NT2/D1 (cell line): ENCODE measurements around the gene MYBPC3.

Source experiments
- SUZ12 ChIP-seq: IDR thresholded peaks from 2 replicates; pipeline ENCODE4 v1.6.1; 2011; ENCODE audit not compliant: insufficient read length, insufficient read depth; ENCODE audit errors: extremely low read depth
- YY1 ChIP-seq: IDR thresholded peaks from 2 replicates; pipeline ENCODE4 v1.6.1; 2011; ENCODE audit not compliant: insufficient read length, insufficient read depth

DNA sequence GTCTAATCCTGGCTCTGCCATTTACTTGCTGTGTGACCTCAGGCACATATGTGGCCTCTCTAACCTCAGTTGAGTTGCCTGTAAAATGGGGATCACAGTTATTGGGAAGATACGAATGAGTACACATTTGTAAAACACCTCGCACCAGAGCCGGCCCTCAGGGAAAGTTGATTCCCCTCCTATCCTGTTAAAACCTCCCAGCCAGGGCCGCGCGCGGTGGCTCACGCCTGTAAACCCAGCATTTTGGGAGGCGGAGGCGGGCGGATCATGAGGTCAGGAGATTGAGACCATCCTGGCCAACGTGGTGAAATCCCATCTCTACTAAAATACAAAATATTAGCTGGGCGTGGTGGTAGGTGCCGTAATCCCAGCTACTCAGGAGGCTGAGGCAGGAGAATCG, 7.8 kb upstream of the MYBPC3 start:
- TF ChIP-seq YY1 (no peak), SUZ12 (no peak)
